ENCODE data around the gene NKRF. TPM values are rescaled to one million over a fixed set of nuclear protein-coding genes. Genes with fewer than 3 reads are reported as not detected.

The NKRF gene
- total RNA-seq, 1 donor from 2014 or later = 3.4 TPM

DNA sequence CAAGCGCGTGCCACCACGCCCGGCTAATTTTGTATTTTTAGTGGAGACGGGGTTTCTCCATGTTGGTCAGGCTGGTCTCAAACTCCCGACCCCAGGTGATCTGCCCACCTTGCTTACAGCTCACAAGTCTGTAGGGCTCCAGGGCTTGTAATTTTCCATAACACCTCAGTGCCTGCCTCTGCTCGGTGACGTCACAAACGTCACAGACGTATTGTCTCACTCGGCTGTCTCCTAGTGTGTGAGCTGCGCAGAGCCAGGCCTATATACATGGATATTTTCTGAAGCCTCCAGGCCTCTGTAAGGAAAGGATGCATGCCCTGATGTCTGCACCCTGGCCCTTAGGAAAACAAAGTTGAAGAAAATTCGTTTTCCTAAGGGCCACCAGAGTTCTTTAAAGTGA lies 8.6 kb upstream of the NKRF start:
- no peak for DNase-seq (ENCODE audit: low read depth in 2 of 2)

DNA sequence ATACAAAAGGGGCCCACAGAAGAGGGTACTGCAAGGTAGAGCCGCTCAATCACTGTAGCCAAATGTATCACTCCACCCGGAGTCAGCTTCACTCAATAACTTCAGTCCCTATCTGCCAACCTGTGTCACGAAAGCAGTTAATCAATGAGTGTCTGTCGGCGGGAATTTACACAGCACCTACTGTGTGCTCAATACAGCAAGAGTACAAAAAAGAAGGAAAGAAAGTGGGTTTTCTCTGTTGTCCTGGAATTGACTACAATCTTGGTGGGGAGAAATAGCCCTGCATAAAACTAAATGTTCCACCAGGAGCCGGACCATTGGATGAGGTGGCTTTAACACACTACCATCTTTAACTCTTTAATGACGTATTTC lies 780 bp upstream of the NKRF start:
- no peak for DNase-seq (ENCODE audit: low read depth in 2 of 2)

DNA sequence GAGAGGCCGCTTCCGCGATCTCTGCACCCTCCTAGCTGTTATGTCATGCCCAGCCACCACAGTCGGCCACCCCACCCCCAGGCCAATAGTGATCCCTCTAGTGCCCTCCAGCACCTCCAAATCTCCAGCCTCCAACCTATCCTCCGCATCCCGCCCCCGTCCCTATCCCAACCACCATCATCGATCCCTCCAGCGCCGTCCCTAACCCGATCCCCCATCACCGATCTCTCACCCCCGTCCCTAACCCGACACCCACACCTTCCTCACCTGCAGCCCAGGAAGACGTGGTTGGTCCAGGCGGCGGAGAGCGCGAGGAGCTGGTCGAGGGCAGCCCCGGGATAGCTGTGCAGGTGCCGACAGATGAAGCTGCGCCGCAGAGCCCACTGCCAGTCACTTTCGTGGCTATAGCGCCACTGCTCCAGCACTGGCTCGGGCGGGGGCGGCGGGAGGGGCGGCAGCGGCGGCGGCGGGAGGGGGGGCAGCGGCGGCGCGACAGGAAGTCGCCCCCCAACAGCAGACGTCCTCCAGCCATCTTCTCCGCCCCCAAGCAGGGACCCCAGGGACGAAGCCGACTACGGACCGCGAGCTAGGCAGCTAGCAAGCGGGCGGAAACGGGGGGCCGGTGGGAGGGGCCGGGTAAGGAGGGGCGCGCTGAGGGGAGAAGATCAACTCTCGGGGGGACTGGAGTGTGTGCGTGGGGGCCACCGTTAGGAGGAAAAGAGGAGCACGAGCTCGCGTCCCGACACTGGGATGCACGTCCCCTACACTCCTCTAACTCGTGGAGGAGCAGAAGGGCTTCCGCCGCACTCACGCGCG lies 552 bp downstream of the NKRF start:
- DNase-seq (ENCODE audit: low read depth in 2 of 2) = peak; percentile 24 to 45

DNA sequence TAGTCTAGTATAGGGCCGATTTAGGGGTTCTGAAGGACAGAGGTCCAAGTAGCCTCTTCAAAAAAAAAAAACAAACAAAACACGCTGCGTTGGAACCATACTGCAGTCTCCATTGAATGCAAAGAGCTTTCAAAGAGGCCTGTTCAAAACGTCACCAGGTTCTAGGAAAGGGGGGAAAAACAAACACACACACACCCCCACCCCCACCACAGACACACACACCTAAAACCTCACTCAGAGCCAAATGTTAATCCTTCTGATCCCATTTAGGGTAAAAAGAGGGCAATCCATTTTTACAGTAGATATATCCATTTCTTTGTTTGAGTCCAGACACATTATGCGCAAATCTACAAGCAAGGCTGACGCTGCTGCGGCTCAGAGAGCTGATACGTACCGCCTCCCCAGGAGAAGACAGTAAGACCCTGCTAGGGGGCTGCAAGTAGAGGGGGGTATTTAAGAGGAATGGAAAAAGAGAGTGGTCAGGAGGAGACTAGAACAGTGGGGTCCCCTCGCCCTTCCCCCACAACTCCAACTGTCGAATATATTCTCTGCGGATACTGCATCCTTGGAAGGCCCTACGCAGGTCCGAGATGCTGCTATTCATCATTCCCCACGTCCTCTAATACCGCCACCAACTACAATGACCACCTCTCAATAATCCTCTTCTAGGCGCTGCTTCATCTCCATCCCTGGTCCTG lies 1.3 kb downstream of the NKRF start:
- DNase-seq (ENCODE audit: low read depth in 2 of 2) = peak in 1 of 2 donors; percentile 4

DNA sequence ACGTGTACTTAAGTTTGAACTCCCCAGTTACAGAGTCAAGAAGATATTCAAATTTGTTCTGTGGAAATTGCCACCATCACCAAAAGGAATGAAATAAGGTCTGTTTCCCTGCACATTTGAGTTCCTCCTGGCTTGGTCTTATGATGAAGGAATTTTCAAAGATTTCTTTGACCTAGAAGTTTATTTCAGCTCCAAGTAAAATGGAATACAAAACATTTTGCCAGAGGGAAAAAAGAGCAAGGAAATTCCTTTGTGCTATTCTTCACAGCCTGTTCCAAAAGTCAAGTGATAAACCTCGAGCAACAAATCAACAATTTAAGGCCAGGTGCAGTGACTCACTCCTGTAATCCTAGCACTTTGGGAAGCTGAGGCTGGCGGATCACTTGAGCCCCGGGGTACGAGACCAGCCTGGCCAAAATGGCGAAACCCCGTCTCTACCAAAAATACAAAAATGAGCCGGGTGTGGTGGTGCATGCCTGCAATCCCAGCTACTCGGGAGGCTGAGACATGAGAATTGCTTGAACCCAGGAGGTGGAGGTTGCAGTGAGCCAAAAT lies 3.4 kb downstream of the NKRF start:
- no peak for DNase-seq (ENCODE audit: low read depth in 2 of 2)

DNA sequence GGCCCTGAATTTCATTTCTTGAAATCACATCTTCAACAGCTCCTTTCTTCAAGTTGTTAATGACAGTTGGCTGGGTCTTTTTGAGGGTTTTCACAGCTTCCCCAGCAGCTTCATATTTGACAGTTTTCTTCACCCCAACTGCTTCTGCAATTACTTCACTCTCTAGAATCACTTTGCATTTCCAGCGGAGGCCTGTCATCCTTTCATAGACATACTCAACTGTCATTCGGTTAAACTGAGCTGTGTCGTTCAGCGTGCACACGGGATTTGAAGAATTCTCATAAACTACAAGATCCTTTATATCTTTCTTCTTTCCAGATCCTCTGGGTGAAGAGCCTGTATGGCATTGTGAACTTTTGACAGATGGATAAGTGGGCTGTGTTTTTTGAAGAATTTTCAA lies 16.4 kb downstream of the NKRF start:
- DNase-seq (ENCODE audit: low read depth in 2 of 2) = no peak

DNA sequence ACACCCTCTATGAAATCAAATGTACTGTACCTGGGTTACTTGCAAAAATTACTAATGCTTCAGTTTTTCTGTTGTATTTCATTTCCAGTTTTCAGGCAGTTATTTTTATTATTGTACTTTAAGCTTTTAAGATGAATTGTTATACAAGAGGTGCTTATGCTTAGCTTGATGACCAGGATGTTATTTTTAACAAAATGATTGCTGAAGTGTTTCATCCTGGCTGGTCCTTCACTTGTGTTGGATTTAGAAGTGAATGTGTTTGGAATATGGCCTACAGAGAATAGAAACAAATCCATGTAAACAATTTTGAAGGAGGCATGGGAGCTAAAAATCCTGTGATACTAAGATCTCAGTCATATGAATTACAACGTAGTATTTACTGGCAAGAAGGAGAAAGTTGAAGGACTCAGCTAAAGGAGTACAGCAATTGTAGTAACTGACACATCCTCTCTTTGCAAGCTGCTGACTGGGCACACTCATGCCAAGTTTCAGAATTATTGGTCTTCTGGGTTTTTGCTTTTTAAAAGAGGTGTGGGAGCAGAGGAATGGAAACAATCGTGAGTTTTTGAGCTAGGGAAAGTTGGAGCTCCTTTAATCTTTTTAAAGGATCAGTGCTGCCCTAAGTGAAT lies 22.7 kb downstream of the NKRF start:
- DNase-seq (ENCODE audit: low read depth in 2 of 2) = no peak

DNA sequence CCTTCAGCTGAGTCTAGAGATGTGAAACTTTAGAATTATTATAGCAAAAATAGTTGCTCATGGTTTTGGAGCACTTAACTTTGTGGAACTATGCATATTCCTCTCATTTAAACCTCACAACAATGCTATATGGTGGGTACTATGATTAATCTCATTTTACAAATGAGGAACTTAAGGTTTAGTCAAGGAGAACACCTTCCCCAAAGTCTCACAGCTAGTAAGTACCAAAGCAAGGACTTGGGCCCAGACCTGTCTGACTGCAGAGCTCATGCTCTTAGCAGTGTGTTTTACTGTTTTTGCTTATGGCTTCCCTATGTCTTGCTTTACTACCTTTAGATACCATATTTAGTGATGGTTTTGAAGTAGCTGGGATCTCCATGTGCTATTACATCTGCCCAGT lies 26.8 kb downstream of the NKRF start:
- no peak for DNase-seq (ENCODE audit: low read depth in 2 of 2)

DNA sequence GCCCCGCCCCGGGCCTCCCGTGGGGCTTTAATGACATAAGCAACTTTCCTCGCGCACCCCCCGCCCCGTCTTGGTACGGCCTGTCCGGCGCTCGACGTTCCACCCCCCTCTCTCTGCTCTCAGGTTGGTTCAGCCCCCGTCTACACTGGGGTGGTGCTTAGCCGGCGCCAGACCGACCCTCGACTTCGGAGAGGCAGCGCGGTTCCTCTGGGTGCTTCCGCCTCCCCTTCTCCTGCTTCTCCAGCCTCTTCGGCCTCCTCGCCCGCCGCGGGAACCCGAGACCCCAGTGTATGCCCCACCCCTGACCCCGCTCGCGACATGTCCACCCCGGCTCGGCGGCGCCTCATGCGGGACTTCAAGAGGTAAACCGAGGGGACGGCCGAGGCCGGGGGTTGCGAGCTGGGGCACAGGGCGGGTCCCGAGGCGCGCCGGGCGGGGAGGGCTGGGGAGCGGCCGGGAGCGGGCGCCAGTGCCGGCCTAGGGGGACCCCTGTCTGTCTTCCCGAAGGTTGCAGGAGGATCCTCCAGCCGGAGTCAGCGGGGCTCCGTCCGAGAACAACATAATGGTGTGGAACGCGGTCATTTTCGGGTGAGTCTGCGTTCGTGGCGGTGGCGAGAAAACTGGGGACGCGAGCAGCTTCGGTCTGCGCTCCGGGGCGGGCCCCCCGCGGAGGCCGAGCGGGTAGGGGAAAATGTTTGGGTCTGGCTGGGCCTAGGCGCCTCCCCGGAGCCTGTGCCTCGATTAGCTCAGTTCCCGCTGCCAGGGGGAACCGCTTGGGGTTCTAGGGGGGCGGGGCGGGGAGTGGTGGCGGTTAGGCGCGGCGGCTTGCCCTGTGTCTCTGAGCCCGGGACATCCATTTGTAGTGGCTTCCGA lies 31.6 kb downstream of the NKRF start, which contains the start of gene UBE2A:
Gene UBE2A (plus strand): TSS at position 170 of the 873 bp plus-strand sequence. CDS start 149 bp downstream, at position 319.
- DNase-seq (ENCODE audit: low read depth in 2 of 2) = peak; percentile 94 to 95

DNA sequence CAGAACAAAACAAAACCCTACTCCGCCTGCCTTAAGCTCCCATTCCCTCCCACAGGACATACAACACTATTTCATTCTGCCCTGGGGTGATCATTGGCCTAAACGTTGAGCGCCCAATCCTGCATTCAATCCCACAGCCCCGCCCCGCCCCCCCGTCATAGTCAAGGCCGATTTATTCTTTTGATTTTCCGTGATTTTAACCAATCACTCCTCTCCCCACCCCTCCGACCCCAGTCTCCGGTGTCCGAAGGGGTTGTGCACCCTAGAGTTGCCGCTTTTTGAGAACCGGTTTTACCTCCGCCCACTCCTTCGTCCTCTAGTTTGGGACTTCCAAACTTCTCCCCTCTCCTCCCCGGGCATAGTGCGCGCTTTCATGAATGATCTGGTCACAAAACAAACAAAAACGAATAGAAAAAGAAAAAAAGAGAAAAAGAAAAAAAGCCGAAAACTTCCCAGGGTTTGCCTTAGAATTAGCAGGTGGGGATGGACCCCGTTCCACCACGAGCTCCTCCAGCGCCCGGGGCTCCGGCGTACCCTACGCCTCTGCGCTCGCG lies 32.3 kb downstream of the NKRF start:
- peak; percentile 55 to 72 for DNase-seq (ENCODE audit: low read depth in 2 of 2)

DNA sequence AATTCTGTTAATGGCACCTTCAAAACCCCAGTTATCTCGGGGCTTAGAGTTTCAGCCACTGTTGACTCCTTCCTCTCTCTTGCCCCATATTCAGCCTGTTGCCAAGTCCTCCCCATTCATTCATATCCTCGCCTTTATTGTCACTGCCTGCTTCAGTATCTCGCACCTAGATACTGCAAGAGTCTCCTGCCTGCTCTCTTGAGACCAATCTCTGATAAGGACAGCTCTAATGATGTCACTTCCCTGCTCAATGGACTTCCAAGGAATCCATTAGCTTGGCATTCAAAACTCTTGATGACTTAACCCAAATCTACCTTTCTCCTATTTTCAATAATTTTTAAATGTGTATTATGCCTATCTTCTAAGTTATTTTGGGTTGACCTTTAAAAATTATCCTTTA lies 33.0 kb downstream of the NKRF start:
- no peak for DNase-seq (ENCODE audit: low read depth in 2 of 2)

DNA sequence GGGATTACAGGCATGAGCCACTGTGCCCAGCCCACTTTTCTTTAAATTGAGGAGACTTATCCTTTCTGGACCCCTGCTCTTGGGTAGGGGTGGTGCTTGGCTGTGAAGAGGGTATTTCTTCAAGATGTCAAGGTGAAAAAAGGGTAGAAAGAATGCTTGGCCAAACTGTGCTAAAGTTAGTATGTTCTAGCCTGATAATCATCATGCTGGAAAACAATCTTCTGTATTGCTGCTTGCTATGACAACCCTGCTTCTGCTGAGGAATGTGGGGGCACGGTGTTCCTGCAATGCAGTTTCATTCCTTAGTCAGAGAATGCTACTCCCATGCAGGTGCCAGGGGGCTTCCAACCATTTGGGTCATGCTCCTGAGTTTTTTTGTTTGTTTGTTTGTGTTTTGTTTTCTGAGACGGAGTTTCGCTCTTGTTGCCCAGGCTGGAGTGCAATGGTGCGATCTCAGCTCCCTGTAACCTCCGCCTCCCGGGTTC lies 35.8 kb downstream of the NKRF start:
- DNase-seq (ENCODE audit: low read depth in 2 of 2) = no peak

DNA sequence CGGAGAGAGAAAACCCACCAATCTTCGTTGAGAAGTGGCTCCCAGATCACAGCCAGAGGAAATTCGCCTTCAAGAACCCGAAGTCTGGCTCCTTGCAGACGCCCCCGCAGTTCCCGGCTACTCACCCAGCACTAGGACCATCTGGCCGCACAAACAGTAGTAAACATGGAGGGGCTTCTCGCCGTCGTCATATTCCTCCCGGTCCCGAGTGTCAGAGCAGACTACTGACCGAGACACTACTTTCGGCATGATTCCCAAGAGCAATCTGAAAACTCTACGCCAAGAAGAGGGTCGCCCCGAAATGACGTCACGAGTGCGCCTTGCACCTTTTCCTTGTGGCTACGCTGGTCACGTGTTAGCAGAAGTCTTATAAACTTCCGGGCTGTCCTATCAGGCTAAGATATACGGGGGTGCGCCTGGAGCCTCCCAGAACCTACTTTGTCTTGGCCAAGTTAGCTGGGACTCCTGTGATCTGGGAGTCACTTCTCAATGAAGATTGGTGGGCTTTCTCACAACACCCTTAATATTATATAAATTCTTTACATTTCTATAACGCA lies 41.0 kb downstream of the NKRF start, which contains the start of gene STEEP1:
Gene STEEP1 (minus strand): TSS at position 303 of the 557 bp plus-strand sequence. CDS start 54 bp downstream, at position 249.
- DNase-seq (ENCODE audit: low read depth in 2 of 2) = peak; percentile 87 to 93

DNA sequence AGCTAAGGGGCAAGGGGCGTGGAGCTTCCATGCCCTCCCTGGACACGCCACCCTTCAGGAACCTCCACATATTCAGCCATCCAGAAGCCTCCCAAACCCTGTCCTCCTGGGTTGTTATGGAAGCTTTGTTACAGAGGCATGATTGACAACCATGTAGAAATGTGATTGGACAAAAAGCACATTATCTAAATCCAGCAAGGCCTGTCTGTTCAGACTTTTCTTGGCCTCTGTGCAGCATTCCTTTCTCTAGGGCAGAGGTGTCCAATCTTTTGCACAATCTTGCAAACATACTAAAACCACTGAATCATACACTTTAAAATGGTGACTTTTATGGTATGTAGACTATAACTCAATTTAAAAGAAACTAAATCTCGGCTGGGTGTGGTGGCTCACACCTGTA lies 53.7 kb downstream of the NKRF start:
- DNase-seq (ENCODE audit: low read depth in 2 of 2) = no peak

DNA sequence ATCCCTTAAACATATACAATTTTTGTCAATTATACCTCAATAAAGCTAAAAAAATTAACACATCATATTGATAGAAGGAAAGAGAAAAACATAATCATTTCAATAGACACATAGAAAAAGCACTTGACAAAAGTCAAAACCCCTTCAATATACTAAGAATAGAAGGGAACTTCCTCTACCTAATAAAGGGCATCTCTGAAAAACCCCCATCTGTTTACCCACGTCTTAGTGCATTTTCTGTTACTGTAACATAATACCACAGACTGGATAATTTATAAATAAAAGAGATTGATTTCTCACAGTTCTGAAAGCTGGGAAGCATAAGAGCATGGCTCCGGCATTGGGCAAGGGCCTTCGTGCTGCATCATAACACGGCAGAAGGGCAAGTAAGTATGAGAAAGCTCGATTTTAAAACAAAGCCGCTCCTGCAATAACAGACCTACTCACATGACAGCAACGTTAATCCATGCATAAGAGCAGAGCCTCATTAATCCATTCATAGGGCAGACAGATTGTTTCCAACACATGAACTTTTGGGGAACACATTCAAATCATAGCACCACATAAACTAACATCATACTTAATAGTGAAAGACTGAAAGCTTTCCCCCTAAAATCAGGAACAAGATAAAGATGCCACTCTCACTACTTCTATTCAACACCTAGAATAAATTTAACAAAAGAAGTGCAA lies 56.8 kb downstream of the NKRF start:
- no peak for DNase-seq (ENCODE audit: low read depth in 2 of 2)

DNA sequence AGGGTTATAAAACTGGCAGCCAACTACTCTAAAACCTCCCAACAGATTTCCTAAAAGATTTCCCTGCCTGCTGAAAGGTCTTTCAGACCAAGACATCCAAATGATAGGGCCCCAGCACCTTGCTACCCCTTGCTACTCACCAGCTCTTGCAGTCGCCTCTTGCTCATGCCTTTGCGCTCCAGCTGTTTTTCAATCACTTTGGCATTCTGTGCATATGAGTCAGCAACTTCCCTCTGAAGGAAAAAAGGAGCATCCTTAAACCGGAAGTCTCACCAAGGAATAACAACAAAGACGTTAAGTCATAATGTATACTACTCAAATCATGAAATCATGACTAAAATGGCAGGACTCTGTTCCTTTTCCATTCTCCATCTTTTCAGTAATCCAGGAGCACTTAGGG lies 65.0 kb downstream of the NKRF start:
- peak in 1 of 2 donors; percentile 84 for DNase-seq (ENCODE audit: low read depth in 2 of 2)

DNA sequence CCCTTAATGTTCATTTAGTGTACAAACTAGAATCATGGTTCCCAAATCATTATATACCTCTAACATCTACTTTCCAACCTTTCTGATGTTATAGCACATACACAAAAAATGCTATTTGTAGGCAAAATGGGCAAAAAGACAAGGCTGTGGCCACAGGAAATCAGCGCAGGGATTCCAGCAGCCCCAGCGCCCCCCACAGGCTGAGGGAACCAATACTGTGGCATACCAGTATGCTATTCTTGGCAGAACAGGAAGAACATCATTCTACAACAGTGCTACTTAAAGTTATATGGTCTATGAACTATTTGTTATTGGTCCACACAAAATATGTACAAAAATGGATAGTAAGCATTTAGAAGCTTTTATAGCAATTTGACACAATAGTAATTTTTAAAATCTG lies 66.4 kb downstream of the NKRF start:
- DNase-seq (ENCODE audit: low read depth in 2 of 2) = peak in 1 of 2 donors; percentile 11
